HG02852 (cell line): ENCODE data around the gene NOXO1.
A peak's percentile ranks its signal among the peaks of the same experiment; 100 is the strongest.

Experiments
- ATAC-seq: cut with Tn5 transposase; IDR thresholded peaks from one replicate; pipeline ENCODE4 v1.9.1; 2021; ENCODE audit warnings: mild to moderate bottlenecking, moderate library complexity; ENCODE audit not compliant: unreplicated experiment

NOXO1 gene

DNA sequence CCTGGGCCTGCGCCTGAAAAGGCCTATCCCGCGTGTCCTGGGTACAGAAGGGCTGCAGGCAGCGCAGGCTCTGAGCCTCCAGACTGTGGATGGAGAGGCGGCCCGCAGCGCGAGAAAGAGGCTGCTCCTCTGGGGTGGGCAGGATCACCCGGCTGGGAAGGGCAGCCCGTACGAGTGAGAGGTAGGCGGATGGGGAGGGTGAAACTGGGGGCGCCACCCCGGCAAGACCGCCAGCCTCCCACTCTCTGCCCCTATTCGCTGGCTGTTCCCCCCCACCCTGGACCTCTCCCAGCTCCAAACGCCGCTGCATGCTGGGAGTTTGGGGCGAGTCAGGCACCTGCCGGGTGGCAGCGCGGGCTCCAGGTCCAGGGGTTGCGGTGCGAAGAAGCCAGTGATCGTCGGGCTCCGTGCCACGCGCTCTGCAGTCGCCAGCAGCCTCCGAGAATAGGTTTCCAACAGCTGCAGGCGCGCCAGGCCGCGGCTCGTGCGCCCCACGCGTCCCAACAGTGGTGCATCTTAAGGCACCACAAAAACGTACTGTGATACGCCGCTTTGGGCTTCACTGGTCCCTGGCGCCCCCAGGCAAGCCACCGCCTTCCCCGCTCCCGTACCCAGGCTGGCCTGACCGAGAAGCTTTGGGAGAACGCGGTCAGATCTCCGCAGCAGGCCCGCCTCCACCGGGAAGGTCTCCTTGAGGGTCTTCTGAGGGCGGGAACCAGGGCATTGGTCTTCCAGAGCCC is 1.1 kb downstream of the NOXO1 start:
- ATAC-seq, result no peak

- ATAC-seq, result no peak
Measured at GRCh38 chr16:1979271-1980029, 1.8 kb downstream of the NOXO1 start.

- no peak for ATAC-seq
Measured at GRCh38 chr16:1978476-1979120, 2.7 kb downstream of the NOXO1 start.

- ATAC-seq, result no peak
Measured at GRCh38 chr16:1977875-1978268, 3.4 kb downstream of the NOXO1 start.

DNA sequence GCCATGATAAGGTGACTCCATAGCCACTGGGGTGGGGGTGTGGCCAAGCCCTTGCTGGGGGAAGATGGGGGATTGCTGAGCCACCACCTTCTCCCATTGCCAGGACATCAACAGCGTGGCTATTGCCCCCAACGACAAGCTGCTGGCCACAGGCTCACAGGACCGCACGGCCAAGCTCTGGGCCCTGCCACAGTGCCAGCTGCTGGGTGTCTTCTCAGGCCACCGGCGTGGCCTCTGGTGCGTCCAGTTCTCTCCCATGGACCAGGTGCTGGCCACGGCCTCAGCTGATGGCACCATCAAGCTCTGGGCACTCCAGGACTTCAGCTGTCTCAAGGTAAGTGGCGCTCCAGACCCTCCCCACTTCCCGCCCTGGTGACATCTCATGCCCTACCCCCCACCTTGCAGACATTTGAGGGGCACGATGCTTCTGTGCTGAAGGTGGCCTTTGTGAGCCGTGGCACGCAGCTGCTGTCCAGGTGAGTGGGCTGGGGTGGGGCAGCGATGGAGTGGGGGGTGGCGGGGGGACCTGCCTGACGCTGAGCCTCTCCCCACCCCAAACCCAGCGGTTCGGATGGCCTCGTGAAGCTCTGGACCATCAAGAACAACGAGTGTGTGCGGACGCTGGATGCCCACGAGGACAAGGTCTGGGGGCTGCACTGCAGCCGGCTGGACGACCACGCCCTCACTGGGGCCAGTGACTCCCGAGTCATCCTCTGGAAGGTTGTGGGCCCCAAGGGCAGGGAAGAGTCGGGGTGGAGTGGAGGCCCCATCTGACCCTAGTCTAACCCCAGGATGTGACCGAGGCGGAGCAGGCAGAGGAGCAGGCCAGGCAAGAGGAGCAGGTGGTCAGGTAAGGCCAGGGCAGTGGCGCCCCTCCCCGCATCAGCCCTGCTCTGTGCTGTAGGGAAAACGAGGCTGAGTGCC is 4.1 kb downstream of the NOXO1 start:
- ATAC-seq, result no peak

DNA sequence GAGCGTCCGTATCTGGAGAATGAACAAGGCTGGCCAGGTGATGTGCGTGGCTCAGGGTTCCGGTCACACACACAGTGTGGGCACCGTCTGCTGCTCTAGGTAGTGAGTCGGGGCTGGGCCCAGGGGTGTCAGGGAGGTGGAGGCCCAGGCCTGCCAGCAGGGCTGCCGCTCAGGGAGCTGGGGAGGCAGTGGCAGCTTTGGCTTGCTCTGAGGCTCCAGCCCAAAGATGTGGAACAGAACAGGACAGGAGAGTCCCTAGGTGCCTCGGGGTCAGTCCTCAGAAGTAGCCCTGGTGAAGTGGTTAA is 5.1 kb downstream of the NOXO1 start:
- no peak for ATAC-seq

GRCh38 chr16:1975432-1976215 is 5.6 kb downstream of the NOXO1 start:
- no peak for ATAC-seq

DNA sequence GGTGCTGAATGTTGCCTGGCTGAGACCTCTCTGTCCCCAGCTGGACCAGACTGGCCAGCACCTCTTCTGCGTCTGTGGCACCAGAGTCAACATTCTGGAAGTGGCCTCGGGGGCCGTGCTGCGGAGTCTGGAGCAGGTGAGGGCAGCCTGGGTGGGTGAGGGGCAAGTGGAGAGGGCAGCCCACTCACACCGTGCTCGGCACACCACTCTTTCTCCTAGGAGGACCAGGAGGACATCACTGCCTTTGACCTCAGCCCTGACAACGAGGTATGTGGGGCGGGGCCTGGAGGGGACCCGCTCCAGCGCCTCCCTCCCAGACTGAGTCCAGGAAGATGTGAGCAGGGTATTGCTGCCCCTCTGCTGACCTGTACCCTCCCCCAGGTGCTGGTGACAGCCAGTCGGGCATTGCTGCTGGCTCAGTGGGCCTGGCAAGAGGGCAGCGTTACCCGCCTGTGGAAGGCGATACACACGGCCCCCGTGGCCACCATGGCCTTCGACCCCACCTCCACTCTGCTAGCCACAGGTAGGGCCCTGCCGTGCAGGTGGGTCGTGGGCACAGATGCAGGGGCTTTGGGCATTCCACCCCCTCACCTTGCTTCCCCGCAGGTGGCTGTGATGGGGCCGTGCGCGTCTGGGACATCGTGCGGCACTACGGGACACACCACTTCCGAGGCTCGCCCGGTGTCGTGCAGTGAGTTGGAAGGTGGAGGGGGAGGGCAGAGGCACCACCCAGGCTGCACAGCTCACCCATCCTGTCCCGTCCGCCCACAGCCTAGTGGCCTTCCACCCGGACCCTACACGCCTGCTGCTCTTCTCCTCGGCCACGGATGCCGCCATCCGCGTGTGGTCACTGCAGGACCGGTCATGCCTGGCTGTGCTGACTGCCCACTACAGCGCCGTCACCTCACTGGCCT is 6.9 kb downstream of the NOXO1 start:
- ATAC-seq, result no peak

- ATAC-seq, result no peak
Measured at GRCh38 chr16:1973461-1974156, 7.7 kb downstream of the NOXO1 start.

- ATAC-seq, result no peak
Measured at GRCh38 chr16:1972490-1972877, 8.8 kb downstream of the NOXO1 start.

DNA sequence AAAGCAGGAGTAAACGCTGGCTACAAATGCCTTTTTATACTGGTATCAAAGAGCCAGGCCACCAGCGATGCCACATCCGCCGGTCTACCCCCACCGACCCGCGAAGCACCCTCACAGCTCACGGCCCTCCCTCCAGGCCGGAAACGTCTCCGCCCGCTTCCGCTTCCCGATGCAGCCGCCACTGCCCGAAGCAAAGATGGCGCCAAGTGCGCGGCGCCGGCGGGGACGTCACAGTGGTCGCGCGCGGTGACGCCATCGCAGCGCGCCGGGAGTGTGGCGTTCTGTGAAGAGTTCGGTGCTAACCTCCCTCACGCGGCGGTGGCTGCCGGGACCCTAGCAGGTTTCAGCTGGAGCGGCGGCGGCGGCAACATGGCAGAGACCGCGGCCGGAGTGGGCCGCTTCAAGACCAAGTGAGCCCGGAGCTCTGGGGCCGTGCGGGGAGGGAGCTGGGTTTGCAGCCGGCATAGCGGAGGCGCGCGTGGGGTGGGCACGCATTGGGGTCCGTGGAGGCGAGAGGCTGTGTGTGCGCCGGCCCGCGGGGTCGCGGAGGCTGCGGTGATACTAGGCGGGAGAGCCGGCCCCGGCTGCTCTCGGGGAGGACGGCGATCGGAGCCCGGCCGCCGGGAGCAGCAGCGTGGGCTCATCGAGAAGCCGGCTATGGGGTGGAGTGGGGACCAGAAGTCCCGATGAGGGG is 9.3 kb downstream of the NOXO1 start, which contains the start of gene TBL3:
Gene TBL3 (plus strand): TSS at position 258 of the 694 bp plus-strand sequence. CDS start 112 bp downstream, at position 370.
- ATAC-seq, result peak; percentile 77

- no peak for ATAC-seq
Measured at GRCh38 chr16:1968146-1968953, 12.9 kb downstream of the NOXO1 start.

DNA sequence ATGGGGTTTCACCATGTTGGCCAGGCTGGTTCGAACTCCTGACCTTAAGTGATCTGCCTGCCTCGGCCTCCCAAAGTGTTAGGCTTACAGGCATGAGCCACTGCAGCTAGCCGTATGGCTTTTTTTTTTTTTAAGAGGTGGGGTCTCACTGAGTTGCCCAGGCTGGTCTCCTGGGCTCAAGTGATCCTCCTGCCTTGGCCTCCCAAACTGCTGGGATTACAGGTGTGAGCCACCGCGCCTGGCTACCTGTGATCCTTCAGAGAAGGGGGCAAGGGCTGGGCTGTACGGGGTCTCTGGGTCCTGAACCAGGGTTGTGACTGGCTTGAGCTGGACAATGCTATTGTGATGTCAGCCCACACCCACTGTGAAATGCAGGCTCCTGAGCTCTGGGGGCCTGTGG is 14.8 kb downstream of the NOXO1 start, which contains the start of gene RNF151:
Gene RNF151 (plus strand): TSS at position 397 of the 400 bp plus-strand sequence. CDS start 26 bp downstream, outside the sequence.
- no peak for ATAC-seq

DNA sequence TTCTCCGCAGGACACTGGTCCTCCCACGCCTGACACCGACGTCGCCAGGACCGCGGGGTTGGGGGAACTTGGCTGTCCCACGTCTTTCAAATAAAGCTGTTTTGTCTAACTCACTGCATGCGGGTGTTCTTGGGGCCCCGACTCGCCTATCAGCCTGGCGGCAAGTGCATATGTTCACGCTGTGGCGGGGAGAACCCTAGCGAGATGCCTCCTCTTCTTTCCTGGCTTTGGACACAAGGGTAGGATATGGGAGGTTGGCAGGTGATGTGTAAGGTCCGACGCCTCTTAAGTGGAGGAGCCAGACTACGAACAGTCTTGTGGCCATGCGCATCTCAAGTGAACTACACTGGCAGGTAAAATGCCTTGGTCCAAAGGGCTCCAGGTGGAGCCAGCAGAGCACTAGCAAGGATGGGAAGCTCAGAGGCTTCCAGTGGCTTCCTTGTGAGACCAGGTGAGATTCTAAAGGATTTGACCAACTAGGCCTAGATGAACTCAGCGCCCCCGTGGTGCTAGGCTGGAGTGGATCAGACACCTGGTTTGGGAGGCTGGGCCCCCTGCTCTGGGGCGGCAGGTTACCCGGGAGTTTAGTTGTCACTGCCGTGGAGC is 15.8 kb downstream of the NOXO1 start:
- no peak for ATAC-seq

DNA sequence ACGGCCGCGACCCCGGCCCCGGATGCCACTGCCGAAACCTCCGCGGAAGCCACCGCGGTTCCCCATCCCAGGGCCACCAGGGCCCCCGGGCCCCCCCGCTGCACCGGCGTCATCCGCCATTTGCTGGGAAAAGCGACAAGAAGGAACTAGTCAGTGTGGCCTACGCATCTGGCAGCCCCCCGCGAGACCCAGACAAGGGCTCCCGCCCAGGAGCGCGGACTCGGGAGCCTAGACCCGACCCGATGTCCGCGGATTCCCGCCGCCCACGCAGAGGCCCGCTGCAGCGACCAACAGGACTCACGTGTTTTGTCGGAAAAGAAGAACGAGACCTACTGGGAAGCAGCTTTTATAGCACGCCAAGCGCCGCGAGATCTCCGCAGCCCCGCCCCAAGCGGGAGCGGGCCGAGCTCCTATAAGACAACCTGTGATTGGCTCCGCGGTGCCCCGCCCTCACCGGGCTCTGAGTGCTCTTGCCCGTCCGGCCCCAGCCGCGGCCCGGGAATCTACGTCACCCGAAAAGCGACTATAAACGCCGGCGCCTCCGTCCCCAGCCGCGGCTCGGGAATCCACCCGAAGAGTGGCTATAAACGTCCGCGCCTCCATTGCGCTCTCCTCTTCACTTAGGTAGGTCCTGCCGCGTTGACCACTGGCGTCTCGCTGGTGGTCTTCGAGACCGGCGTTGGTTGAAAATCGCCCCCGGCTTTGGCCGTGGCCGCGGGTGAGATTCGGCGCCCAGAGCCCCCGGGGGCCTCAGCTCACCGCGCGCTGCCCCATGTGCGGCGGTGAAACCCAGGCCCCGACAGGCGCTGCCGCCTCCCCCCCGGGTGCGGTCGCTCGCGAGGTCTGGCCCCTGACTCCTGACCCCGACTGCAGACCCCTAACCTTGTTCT is 16.5 kb downstream of the NOXO1 start, which contains the start of gene RPS2:
Gene RPS2 (minus strand): TSS at position 321 of the 890 bp plus-strand sequence. CDS start 201 bp downstream, at position 120.
- peak; percentile 79 for ATAC-seq
